Neural cell (in vitro differentiated cells): Measurements from ENCODE around the gene SLC4A8. TPM values are rescaled to one million over a fixed set of nuclear protein-coding genes. Genes with fewer than 3 reads are reported as not detected.
"Not testable (repeated sequence)": the region's sequence is repeated elsewhere in the genome, so short reads cannot be mapped to it uniquely, and the experiment has no call there.

ENCODE experiments used
- H2AFZ ChIP-seq: fragments of 200-600, 300-800 bp; sonication (generic), shearing (Covaris generic); 2 replicates; pipeline ENCODE4 v1.6.0; 2014; ENCODE audit warnings: low read depth, mild to moderate bottlenecking, antibody characterized with exemption, low read length, moderate library complexity
- H3F3A ChIP-seq: fragments of 200-600 bp; shearing (Covaris generic); 2 replicates; pipeline ENCODE4 v1.6.1; 2016; ENCODE audit warnings: mild to moderate bottlenecking, moderate library complexity, mixed read lengths, antibody characterized with exemption, low read length; ENCODE audit not compliant: insufficient read depth, poor library complexity, severe bottlenecking
- H3K27ac ChIP-seq: fragments of 200-600, 300-800 bp; sonication (generic), shearing (Covaris generic); 2 replicates; pipeline ENCODE4 v1.5.1; 2014; ENCODE audit warnings: mild to moderate bottlenecking, low read length, moderate library complexity
- H3K27me3 ChIP-seq: fragments of 300-800, 200-600 bp; sonication (generic), shearing (Covaris generic); 2 replicates; pipeline ENCODE4 v1.6.0; 2014; ENCODE audit warnings: mild to moderate bottlenecking, low read depth, low read length, moderate library complexity; ENCODE audit not compliant: insufficient read depth
- H3K36me3 ChIP-seq: fragments of 300-800, 200-600 bp; sonication (generic), shearing (Covaris generic); 2 replicates; pipeline ENCODE4 v1.5.1; 2014; ENCODE audit warnings: mild to moderate bottlenecking, antibody characterized with exemption, low read length, moderate library complexity; ENCODE audit not compliant: insufficient read depth
- H3K4me2 ChIP-seq: fragments of 300-800, 200-600 bp; sonication (generic), shearing (Covaris generic); 2 replicates; pipeline ENCODE4 v1.6.0; 2014; ENCODE audit warnings: mild to moderate bottlenecking, low read length
- H3K4me3 ChIP-seq: fragments of 300-800, 200-600 bp; sonication (generic), shearing (Covaris generic); 2 replicates; pipeline ENCODE4 v1.5.1; 2014; ENCODE audit warnings: mild to moderate bottlenecking, low read length, moderate library complexity
- H3K79me2 ChIP-seq: fragments of 200-600 bp; shearing (Covaris generic); replicated peaks from 2 replicates; pipeline ENCODE4 v1.6.0; 2014; ENCODE audit warnings: mild to moderate bottlenecking, low read length, moderate library complexity; ENCODE audit not compliant: insufficient read depth
- H3K9ac ChIP-seq: fragments of 300-800, 200-600 bp; sonication (generic), shearing (Covaris generic); 2 replicates; pipeline ENCODE4 v1.6.1; 2016; ENCODE audit warnings: mild to moderate bottlenecking, low read length, mixed read lengths
- H3K9me2 ChIP-seq: fragments of 200-600 bp; shearing (Covaris generic); 2 replicates; pipeline ENCODE4 v1.6.1; 2016; ENCODE audit warnings: mild to moderate bottlenecking, low read length, mixed read lengths; ENCODE audit not compliant: insufficient read depth
- H3K9me3 ChIP-seq: fragments of 200-600, 300-800 bp; sonication (generic), shearing (Covaris generic); 2 replicates; pipeline ENCODE4 v1.6.1; 2016; ENCODE audit warnings: mild to moderate bottlenecking, mixed run types, low read length, moderate library complexity, mixed read lengths
- H4K20me1 ChIP-seq: fragments of 200-600 bp; shearing (Covaris generic); 2 replicates; pipeline ENCODE4 v1.6.1; 2016; ENCODE audit warnings: mild to moderate bottlenecking, mixed run types; ENCODE audit not compliant: insufficient read depth
- CTCF ChIP-seq: fragments of 450-650 bp; IDR thresholded peaks from 2 replicates; pipeline ENCODE4 v1.5.1; 2014; ENCODE audit warnings: antibody characterized with exemption, mild to moderate bottlenecking, moderate library complexity; ENCODE audit not compliant: poor library complexity, severe bottlenecking
- EP300 ChIP-seq: fragments of 450-650 bp; conservative IDR thresholded peaks from 2 replicates; pipeline ENCODE4 v1.6.1; 2014; ENCODE audit warnings: antibody characterized with exemption, mild to moderate bottlenecking, moderate library complexity; ENCODE audit not compliant: poor library complexity, severe bottlenecking
- EZH2 ChIP-seq: fragments of 200-600, 300-800 bp; shearing (Covaris generic), sonication (generic); IDR thresholded peaks from 2 replicates; pipeline ENCODE4 v1.6.1; 2014; ENCODE audit warnings: antibody characterized with exemption, low read length, borderline replicate concordance, mild to moderate bottlenecking; ENCODE audit not compliant: insufficient read depth, poor library complexity, severe bottlenecking
- MXI1 ChIP-seq: fragments of 450-650 bp; conservative IDR thresholded peaks from 2 replicates; pipeline ENCODE4 v1.6.1; 2014; ENCODE audit warnings: antibody characterized with exemption, mild to moderate bottlenecking; ENCODE audit not compliant: poor library complexity, severe bottlenecking
- POLR2AphosphoS5 ChIP-seq: IDR thresholded peaks from 2 replicates; pipeline ENCODE4 v1.6.1; 2012
- RAD21 ChIP-seq: fragments of 450-650 bp; conservative IDR thresholded peaks from 2 replicates; pipeline ENCODE4 v1.6.1; 2014; ENCODE audit warnings: antibody characterized with exemption, mild to moderate bottlenecking, moderate library complexity
- REST ChIP-seq: IDR thresholded peaks from 2 replicates; pipeline ENCODE4 v1.6.1; 2012; ENCODE audit warnings: borderline replicate concordance
- SMC3 ChIP-seq: fragments of 450-650 bp; conservative IDR thresholded peaks from 2 replicates; pipeline ENCODE4 v1.6.1; 2014; ENCODE audit warnings: antibody characterized with exemption, mild to moderate bottlenecking, moderate library complexity; ENCODE audit not compliant: poor library complexity
- TAF1 ChIP-seq: IDR thresholded peaks from 2 replicates; pipeline ENCODE4 v1.6.1; 2012; ENCODE audit warnings: low read depth
- polyA plus RNA-seq: library from polyadenylated mRNA; depleted of rRNA; stranded (reverse); fragments of >200 nt; gene quantifications from 2 replicates; pipeline ENCODE4 v1.2.3, GENCODE V29; 2014

Gene SLC4A8
- polyA plus RNA-seq, 1 donor from 2014 or later: 37.8 TPM

- H3K79me2 ChIP-seq: no peaks in the 10 kb centered on the region
- H3K27ac ChIP-seq: no peak overlapping the region
- H3K4me3 ChIP-seq: peak overlapping the region; percentile 21
- no peaks in the 10 kb centered on the region for H3F3A ChIP-seq
- H4K20me1 ChIP-seq: no peaks in the 10 kb centered on the region
- no peaks in the 10 kb centered on the region for H3K9me3 ChIP-seq
- H3K4me2 ChIP-seq: peak overlapping the region; percentile 8
- H3K9me2 ChIP-seq: no peaks in the 10 kb centered on the region
- H3K9ac ChIP-seq: no peak overlapping the region
- no peak overlapping the region for H2AFZ ChIP-seq
- TF ChIP-seq CTCF (no peak), SMC3 (no peak), EP300 (no peak), POLR2AphosphoS5 (no peak)
- H3K36me3 ChIP-seq: no peaks in the 10 kb centered on the region
- H3K27me3 ChIP-seq: no peaks in the 10 kb centered on the region
Measured at GRCh38 chr12:51449580-51450246, 25.1 kb downstream of the SLC4A8 start.

GRCh38 chr12:51450333-51450732 is 25.7 kb downstream of the SLC4A8 start:
- Histone ChIP-seq H3K27me3 (no peaks in the 10 kb centered on the region), H3K79me2 (no peaks in the 10 kb centered on the region), H3K9me2 (no peaks in the 10 kb centered on the region), H3K4me3 (peak overlapping the region; percentile 21), H2AFZ (no peak overlapping the region), H3K9ac (no peak overlapping the region), H3K36me3 (no peaks in the 10 kb centered on the region), H3K4me2 (no peak overlapping the region), H3F3A (no peaks in the 10 kb centered on the region), H3K9me3 (no peaks in the 10 kb centered on the region), H3K27ac (no peak overlapping the region), H4K20me1 (no peaks in the 10 kb centered on the region)
- TF ChIP-seq SMC3 (no peak), EP300 (peak; percentile 87), POLR2AphosphoS5 (peak; percentile 60), EZH2 (no peak)

- Histone ChIP-seq H3K27me3 (no peaks in the 10 kb centered on the region), H4K20me1 (no peaks in the 10 kb centered on the region), H3K4me3 (no peak overlapping the region), H3K36me3 (no peaks in the 10 kb centered on the region), H3F3A (no peaks in the 10 kb centered on the region), H3K9ac (no peak overlapping the region), H2AFZ (no peak overlapping the region), H3K9me3 (no peaks in the 10 kb centered on the region), H3K79me2 (no peaks in the 10 kb centered on the region), H3K4me2 (no peak overlapping the region), H3K9me2 (no peaks in the 10 kb centered on the region), H3K27ac (no peak overlapping the region)
- TF ChIP-seq TAF1 (no peak), MXI1 (no peak), REST (no peak), EZH2 (no peak), POLR2AphosphoS5 (no peak), SMC3 (no peak), RAD21 (no peak), EP300 (no peak), CTCF (no peak)
Measured at GRCh38 chr12:51450806-51451205, 26.2 kb downstream of the SLC4A8 start.

GRCh38 chr12:51454016-51454415 is 29.4 kb downstream of the SLC4A8 start:
- not testable (repeated sequence) for H2AFZ ChIP-seq, H3K27me3 ChIP-seq, H3K9me3 ChIP-seq, H3K4me2 ChIP-seq, H3K36me3 ChIP-seq, H3F3A ChIP-seq, H3K4me3 ChIP-seq, H3K79me2 ChIP-seq, H3K9me2 ChIP-seq, H4K20me1 ChIP-seq, H3K9ac ChIP-seq, H3K27ac ChIP-seq
